ENCODE results near the gene ASB4.

The ASB4 gene

GRCh38 chr7:95579318-95579717, 93.6 kb downstream of the ASB4 start:
- DNase-seq (ENCODE audit: low read depth) = no peak
- no peak overlapping the region for H3K4me3 ChIP-seq (ENCODE audit: low read depth, low read length)
- no peak for TF ChIP-seq CTCF (conservative IDR thresholded peaks at IDR 0.05; ENCODE audit: low read depth, low read length)

- no peak overlapping the region for H3K4me3 ChIP-seq (ENCODE audit: low read depth, low read length)
- TF ChIP-seq CTCF (conservative IDR thresholded peaks at IDR 0.05; ENCODE audit: low read depth, low read length) = no peak
- DNase-seq (ENCODE audit: low read depth) = no peak
Measured at GRCh38 chr7:95581467-95581866, 95.7 kb downstream of the ASB4 start.

GRCh38 chr7:95582578-95583293, 97.0 kb downstream of the ASB4 start:
- no peak overlapping the region for H3K4me3 ChIP-seq (ENCODE audit: low read depth, low read length)
- TF ChIP-seq CTCF (conservative IDR thresholded peaks at IDR 0.05; ENCODE audit: low read depth, low read length) = no peak
- no peak for DNase-seq (ENCODE audit: low read depth)

- no peak for DNase-seq (ENCODE audit: low read depth)
- no peak overlapping the region for H3K4me3 ChIP-seq (ENCODE audit: low read depth, low read length)
- no peak for TF ChIP-seq CTCF (conservative IDR thresholded peaks at IDR 0.05; ENCODE audit: low read depth, low read length)
Measured at GRCh38 chr7:95583834-95584621, 98.3 kb downstream of the ASB4 start.

GRCh38 chr7:95584769-95585425, 99.2 kb downstream of the ASB4 start:
- no peak for DNase-seq (ENCODE audit: low read depth)
- no peak for TF ChIP-seq CTCF (conservative IDR thresholded peaks at IDR 0.05; ENCODE audit: low read depth, low read length)
- no peak overlapping the region for H3K4me3 ChIP-seq (ENCODE audit: low read depth, low read length)

GRCh38 chr7:95585426-95585789, 99.7 kb downstream of the ASB4 start:
- TF ChIP-seq CTCF (conservative IDR thresholded peaks at IDR 0.05; ENCODE audit: low read depth, low read length) = no peak
- DNase-seq (ENCODE audit: low read depth) = no peak
- H3K4me3 ChIP-seq (ENCODE audit: low read depth, low read length) = no peak overlapping the region
